Prostate gland (tissue), 2 donors: ENCODE measurements around the gene MTRF1L.

Experiments used
- CTCF ChIP-seq, 4 experiments: fragments of 200-600 bp in 2 of 4; fragments of 450-650 bp in 2 of 4; sonication (generic) in 2 of 4; IDR thresholded peaks; 1 replicate in 3 of 4; 2 replicates in 1 of 4; pipeline ENCODE4 v1.5.1; 2016 to 2019; ENCODE audit warnings: antibody characterized with exemption in 4 of 4, mild to moderate bottlenecking in 2 of 4, moderate library complexity in 2 of 4
- POLR2A ChIP-seq: fragments of 450-650 bp; IDR thresholded peaks from one replicate; pipeline ENCODE4 v1.6.1; 2016; ENCODE audit warnings: antibody characterized with exemption, mild to moderate bottlenecking
- POLR2AphosphoS5 ChIP-seq: sonication (generic); formaldehyde crosslinking; IDR thresholded peaks from one replicate; pipeline ENCODE4 v1.6.1; 2017; ENCODE audit warnings: antibody characterized with exemption

- TF ChIP-seq CTCF (IDR thresholded peaks at IDR 0.05) (no peak), POLR2AphosphoS5 (no peak), POLR2A (no peak)
Observed at GRCh38 chr6:152943260-152943897, 59.1 kb downstream of the MTRF1L start.
